BE2C (cell line): Measurements from ENCODE around the gene LARP1.
A peak's percentile ranks its signal among the peaks of the same experiment; 100 is the strongest.

Experiments
- DNase-seq: peaks from one replicate; pipeline ENCODE4 v3.0.0-alpha.2; 2020
- H3K27me3 ChIP-seq: fragments of 250-450 bp; sonication (Bioruptor Pico); 2 replicates; pipeline ENCODE4 v1.5.1; 2020; ENCODE audit warnings: mild to moderate bottlenecking
- H3K36me3 ChIP-seq: fragments of 250-450 bp; sonication (Bioruptor Pico); 2 replicates; pipeline ENCODE4 v1.5.1; 2020; ENCODE audit warnings: mild to moderate bottlenecking
- H3K4me1 ChIP-seq: fragments of 250-450 bp; sonication (Bioruptor Pico); 2 replicates; pipeline ENCODE4 v1.5.1; 2020
- H3K4me3 ChIP-seq: 2 replicates; pipeline ENCODE4 v1.5.1; 2011; ENCODE audit warnings: low read depth, low read length
- H3K9me3 ChIP-seq: fragments of 250-450 bp; sonication (Bioruptor Pico); 2 replicates; pipeline ENCODE4 v1.5.1; 2020
- CTCF ChIP-seq: IDR thresholded peaks from 2 replicates; pipeline ENCODE4 v1.5.1; 2012; ENCODE audit warnings: mild to moderate bottlenecking, low read depth, low read length

Gene LARP1

GRCh38 chr5:154802050-154802449 is 46.9 kb downstream of the LARP1 start:
- H3K9me3 ChIP-seq = no peaks in the 10 kb centered on the region
- TF ChIP-seq CTCF = no peak
- H3K27me3 ChIP-seq = no peaks in the 10 kb centered on the region
- DNase-seq = no peak
- H3K4me1 ChIP-seq = no peaks in the 10 kb centered on the region; the same call in 1 of the 2 replicates
- H3K4me3 ChIP-seq = no peak overlapping the region
- peaks cover 99% of the 10 kb centered on the region for H3K36me3 ChIP-seq

GRCh38 chr5:154806176-154806575 is 51.0 kb downstream of the LARP1 start:
- TF ChIP-seq CTCF = no peak
- Histone ChIP-seq H3K4me3 (no peak overlapping the region), H3K36me3 (peaks cover 96% of the 10 kb centered on the region), H3K4me1 (no peaks in the 10 kb centered on the region), H3K27me3 (no peaks in the 10 kb centered on the region), H3K9me3 (no peaks in the 10 kb centered on the region)
- DNase-seq = no peak

GRCh38 chr5:154811239-154811638 is 56.1 kb downstream of the LARP1 start:
- no peak for DNase-seq
- peaks cover 93% of the 10 kb centered on the region for H3K36me3 ChIP-seq
- H3K4me3 ChIP-seq = no peak overlapping the region
- H3K9me3 ChIP-seq = no peaks in the 10 kb centered on the region
- H3K4me1 ChIP-seq = peaks cover 8% of the 10 kb centered on the region; the same call in 1 of the 2 replicates
- no peaks in the 10 kb centered on the region for H3K27me3 ChIP-seq
- no peak for TF ChIP-seq CTCF

GRCh38 chr5:154811653-154812465 is 56.7 kb downstream of the LARP1 start:
- H3K4me3 ChIP-seq = no peak overlapping the region
- DNase-seq = peak; percentile 70
- H3K36me3 ChIP-seq = peaks cover 90% of the 10 kb centered on the region
- H3K4me1 ChIP-seq = peaks cover 8% of the 10 kb centered on the region; the same call in 1 of the 2 replicates
- no peaks in the 10 kb centered on the region for H3K27me3 ChIP-seq
- peak; percentile 96 for TF ChIP-seq CTCF
- H3K9me3 ChIP-seq = no peaks in the 10 kb centered on the region

- H3K4me3 ChIP-seq = no peak overlapping the region
These were observed 58.0 kb downstream of the LARP1 start for GRCh38 chr5:154813158-154813557.

More at GRCh38 chr5:154813158-154813557, 58.0 kb downstream of the LARP1 start:
- no peak for TF ChIP-seq CTCF
- no peak for DNase-seq
- Histone ChIP-seq H3K9me3 (no peaks in the 10 kb centered on the region), H3K27me3 (no peaks in the 10 kb centered on the region), H3K4me1 (peaks cover 8% of the 10 kb centered on the region; the same call in 1 of the 2 replicates), H3K36me3 (peaks cover 91% of the 10 kb centered on the region)
